IMR-90 (cell line): ENCODE results near the gene CDH2. TPM values are rescaled to one million over a fixed set of nuclear protein-coding genes. Genes with fewer than 3 reads are reported as not detected.

ENCODE experiments used
- ATAC-seq: fragments of 200-7000 bp; cut with Tn5 transposase; 2 replicates; pipeline ENCODE4 v1.9.1; 2020; ENCODE audit warnings: low read depth, mild to moderate bottlenecking, moderate library complexity
- BruUV-seq: library from RNA; stranded (reverse); fragments of 400-500 nt; replicated peaks from 2 replicates; lab custom pipeline; 2021; lab: Mats Ljungman, UMichigan
- CTCF ChIA-PET: fragments of 300-600 bp; formaldehyde crosslinking; extraction: SDS; loops from one replicate; lab custom pipeline; 2021; ENCODE audit warnings: antibody characterized with exemption; lab: Yijun Ruan, JAX
- POLR2A ChIA-PET: fragments of 300-600 bp; sonication (Branson Sonifier 250); formaldehyde crosslinking; loops from one replicate; lab custom pipeline; 2022; ENCODE audit warnings: antibody characterized with exemption; ENCODE audit not compliant: unreplicated experiment; lab: Charles Lee
- DNase-seq: peaks from one replicate; pipeline ENCODE4 v3.0.0; 2013
- H2AFZ ChIP-seq: replicated peaks from 2 replicates; pipeline ENCODE3; 2013; ENCODE audit warnings: low read length, mild to moderate bottlenecking; ENCODE audit not compliant: poor library complexity
- H2AK5ac ChIP-seq: 2 replicates; pipeline ENCODE4 v1.6.1; 2013; ENCODE audit warnings: low read depth, low read length, inconsistent platforms
- H2AK9ac ChIP-seq: replicated peaks from 2 replicates; pipeline ENCODE3; 2013; ENCODE audit warnings: mild to moderate bottlenecking, low read depth, low read length, moderate library complexity; ENCODE audit not compliant: poor library complexity
- H2BK120ac ChIP-seq: 2 replicates; pipeline ENCODE4 v1.6.1; 2013; ENCODE audit warnings: low read depth, low read length, inconsistent platforms
- H2BK15ac ChIP-seq: 3 replicates; pipeline ENCODE4 v1.6.1; 2013; ENCODE audit warnings: low read depth, low read length, inconsistent platforms
- H2BK20ac ChIP-seq: 2 replicates; pipeline ENCODE4 v1.6.1; 2013; ENCODE audit warnings: low read depth, mild to moderate bottlenecking, inconsistent platforms, low read length, moderate library complexity
- H2BK5ac ChIP-seq: 2 replicates; pipeline ENCODE4 v1.6.1; 2013; ENCODE audit warnings: mild to moderate bottlenecking, low read depth, low read length, inconsistent platforms; ENCODE audit not compliant: poor library complexity, severe bottlenecking
- H3K14ac ChIP-seq: replicated peaks from 2 replicates; pipeline ENCODE4 v1.6.1; 2013; ENCODE audit warnings: low read depth, low read length, inconsistent platforms
- H3K18ac ChIP-seq: 2 replicates; pipeline ENCODE4 v1.6.1; 2013; ENCODE audit warnings: low read depth, low read length, control low read depth
- H3K23ac ChIP-seq: 2 replicates; pipeline ENCODE4 v1.6.1; 2013; ENCODE audit warnings: low read depth, low read length, inconsistent platforms
- H3K27ac ChIP-seq: 2 replicates; pipeline ENCODE4 v1.5.1; 2013; ENCODE audit warnings: mild to moderate bottlenecking, control low read depth, low read length; ENCODE audit not compliant: insufficient read depth
- H3K27me3 ChIP-seq: 2 replicates; pipeline ENCODE4 v1.6.1; 2013; ENCODE audit warnings: low read length; ENCODE audit not compliant: control insufficient read depth, insufficient read depth
- H3K36me3 ChIP-seq: 2 replicates; pipeline ENCODE4 v1.6.1; 2013; ENCODE audit warnings: low read length, mixed read lengths; ENCODE audit not compliant: control insufficient read depth, insufficient read depth
- H3K4ac ChIP-seq: 2 replicates; pipeline ENCODE4 v1.6.1; 2013; ENCODE audit warnings: low read depth, low read length, inconsistent platforms
- H3K4me1 ChIP-seq: 2 replicates; pipeline ENCODE4 v1.6.1; 2013; ENCODE audit warnings: low read length, mixed read lengths; ENCODE audit not compliant: control insufficient read depth, insufficient read depth
- H3K4me2 ChIP-seq: 2 replicates; pipeline ENCODE4 v1.6.1; 2013; ENCODE audit warnings: low read depth, mild to moderate bottlenecking, control low read depth, low read length, moderate library complexity
- H3K4me3 ChIP-seq: 2 replicates; pipeline ENCODE4 v1.5.1; 2013; ENCODE audit warnings: low read depth, mild to moderate bottlenecking, control low read depth, low read length, moderate library complexity; ENCODE audit not compliant: insufficient read depth
- H3K56ac ChIP-seq: 2 replicates; pipeline ENCODE4 v1.6.1; 2013; ENCODE audit warnings: low read length, inconsistent platforms; ENCODE audit not compliant: insufficient read depth; ENCODE audit errors: extremely low read depth
- H3K79me1 ChIP-seq, 2 experiments: 2 replicates each; pipeline ENCODE4 v1.6.1; 2013; ENCODE audit warnings: low read length in 2 of 2, inconsistent platforms in 1 of 2, low read depth in 1 of 2
- H3K9ac ChIP-seq: 2 replicates; pipeline ENCODE4 v1.6.1; 2013; ENCODE audit warnings: low read depth, low read length, control low read depth
- H3K9me1 ChIP-seq: 2 replicates; pipeline ENCODE4 v1.6.1; 2013; ENCODE audit warnings: low read length, inconsistent platforms; ENCODE audit not compliant: insufficient read depth
- H3K9me3 ChIP-seq: 2 replicates; pipeline ENCODE4 v1.6.1; 2013; ENCODE audit warnings: low read length; ENCODE audit not compliant: control insufficient read depth, insufficient read depth
- H4K20me1 ChIP-seq: 2 replicates; pipeline ENCODE4 v1.6.1; 2013; ENCODE audit warnings: low read length, inconsistent platforms; ENCODE audit not compliant: insufficient read depth
- H4K5ac ChIP-seq: 2 replicates; pipeline ENCODE4 v1.6.1; 2013; ENCODE audit warnings: mild to moderate bottlenecking, low read depth, low read length, control low read depth
- H4K8ac ChIP-seq, 2 experiments: 2 replicates each; pipeline ENCODE4 v1.6.1; 2013; ENCODE audit warnings: low read depth in 2 of 2, low read length in 2 of 2, control low read depth in 1 of 2, inconsistent platforms in 1 of 2
- H4K91ac ChIP-seq: 2 replicates; pipeline ENCODE4 v1.6.1; 2013; ENCODE audit warnings: low read depth, low read length, inconsistent platforms; ENCODE audit not compliant: insufficient read depth
- BHLHE40 ChIP-seq: fragments of 150-350 bp; IDR thresholded peaks from 2 replicates; pipeline ENCODE4 v1.6.1; 2016; ENCODE audit warnings: mild to moderate bottlenecking, low read depth, low read length
- CEBPB ChIP-seq: IDR thresholded peaks from 2 replicates; pipeline ENCODE4 v1.6.1; 2012; ENCODE audit warnings: low read depth, low read length, improper control_type of control experiment
- CHD1 ChIP-seq: IDR thresholded peaks from 2 replicates; pipeline ENCODE4 v1.6.1; 2012; ENCODE audit warnings: low read depth, low read length, improper control_type of control experiment
- CTCF ChIP-seq: conservative IDR thresholded peaks from 2 replicates; pipeline ENCODE4 v1.5.1; 2012; ENCODE audit warnings: mild to moderate bottlenecking, low read depth, low read length, improper control_type of control experiment
- ELK1 ChIP-seq: fragments of 150-350 bp; IDR thresholded peaks from 2 replicates; pipeline ENCODE4 v1.6.1; 2016; ENCODE audit warnings: low read depth, mild to moderate bottlenecking, low read length, moderate library complexity, borderline replicate concordance
- FOS ChIP-seq: fragments of 150-350 bp; IDR thresholded peaks from 2 replicates; pipeline ENCODE4 v1.6.1; 2016; ENCODE audit warnings: low read depth, low read length
- MAFK ChIP-seq: IDR thresholded peaks from 2 replicates; pipeline ENCODE4 v1.6.1; 2012; ENCODE audit warnings: low read depth, low read length, improper control_type of control experiment
- MAZ ChIP-seq: IDR thresholded peaks from 2 replicates; pipeline ENCODE4 v1.6.1; 2012; ENCODE audit warnings: low read depth, mild to moderate bottlenecking, low read length, improper control_type of control experiment, moderate library complexity, borderline replicate concordance
- MXI1 ChIP-seq: IDR thresholded peaks from 2 replicates; pipeline ENCODE4 v1.6.1; 2012; ENCODE audit warnings: low read depth, mild to moderate bottlenecking, low read length, moderate library complexity, borderline replicate concordance
- NFE2L2 ChIP-seq: fragments of 150-350 bp; IDR thresholded peaks from 2 replicates; pipeline ENCODE4 v1.6.1; 2016; ENCODE audit warnings: low read depth, mild to moderate bottlenecking, low read length
- POLR2A ChIP-seq: IDR thresholded peaks from 2 replicates; pipeline ENCODE4 v1.6.1; 2012; ENCODE audit warnings: mild to moderate bottlenecking, low read depth, low read length
- RAD21 ChIP-seq: IDR thresholded peaks from 2 replicates; pipeline ENCODE4 v1.6.1; 2012; ENCODE audit warnings: low read length, improper control_type of control experiment
- RCOR1 ChIP-seq: IDR thresholded peaks from 2 replicates; pipeline ENCODE4 v1.6.1; 2012; ENCODE audit warnings: mild to moderate bottlenecking, low read length, improper control_type of control experiment; ENCODE audit not compliant: insufficient replicate concordance
- RFX5 ChIP-seq: IDR thresholded peaks from 2 replicates; pipeline ENCODE4 v1.8.0; 2012; ENCODE audit warnings: low read depth, mild to moderate bottlenecking, low read length, moderate library complexity
- SMC3 ChIP-seq: fragments of 150-350 bp; IDR thresholded peaks from 2 replicates; pipeline ENCODE4 v1.6.1; 2016; ENCODE audit warnings: low read depth, mild to moderate bottlenecking, antibody characterized with exemption, low read length, moderate library complexity
- USF2 ChIP-seq: fragments of 150-350 bp; IDR thresholded peaks from 2 replicates; pipeline ENCODE4 v1.6.1; 2017; ENCODE audit warnings: mild to moderate bottlenecking, antibody characterized with exemption, low read length, low read depth
- WGBS, 2 experiments: methylation state at CpG; one replicate each; pipeline versions ENCODE4 v1.1.5 to v1.1.7; 2013; ENCODE audit warnings: missing lambda C conversion rate in 2 of 2; ENCODE audit not compliant: insufficient read length in 1 of 2; ENCODE audit errors: extremely low coverage in 2 of 2; 5-methylcytosine and 5-hydroxymethylcytosine counted together
- dilution Hi-C: fragments of 300-500 bp; cut with HindIII; formaldehyde crosslinking; loops from one replicate; pipeline ENCODE4 v1.14.3; 2018; ENCODE audit warnings: low sequenced_read_pairs; ENCODE audit not compliant: unreplicated experiment
- in situ Hi-C: fragments of 300-500 bp; cut with MboI; formaldehyde crosslinking; loops from 3 replicates; pipeline ENCODE4 v1.14.3; 2019; ENCODE audit warnings: low sequenced_read_pairs, inconsistent platforms, mixed read lengths
- intact Hi-C: fragments of 100-400 bp; cut with micrococcal nuclease; formaldehyde crosslinking; loops from 2 replicates; pipeline ENCODE4 v1.10.0; 2022
- polyA plus RNA-seq, 3 experiments: library from polyadenylated mRNA; depleted of rRNA; stranded (reverse); fragments of >200 nt; gene quantifications; 2 replicates each; pipeline ENCODE4 v1.2.3, GENCODE V29; 2012; ENCODE audit warnings: low replicate concordance in 1 of 3
- total RNA-seq: library from RNA; depleted of rRNA; stranded (reverse); fragments of >200 nt; gene quantifications from 2 replicates; pipeline ENCODE4 v1.2.3, GENCODE V29; 2012

CDH2 gene
- total and polyA plus RNA-seq, 2 of the 4 experiments (the other 2 are of a cell fraction), result 55.6 to 111 TPM

DNA sequence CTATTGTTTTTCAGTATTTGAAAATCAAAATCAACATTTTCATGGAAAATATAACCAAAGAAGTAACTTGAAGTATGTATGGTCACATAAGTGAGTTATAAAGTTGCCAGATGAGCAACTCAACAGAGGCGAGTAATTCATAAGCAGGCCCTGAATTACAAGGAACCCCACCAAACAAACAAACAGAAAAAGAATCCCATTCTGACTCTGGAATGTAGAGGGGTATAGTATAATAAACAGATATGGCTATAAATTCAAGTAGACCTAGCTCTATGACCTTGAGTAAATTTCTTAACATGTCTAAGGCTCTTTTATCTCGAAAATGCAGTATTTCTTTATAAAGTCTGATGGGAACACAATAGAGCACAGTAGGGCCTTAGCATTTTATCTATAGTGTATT is 4.7 kb upstream of the CDH2 start:
- no peaks in the 10 kb centered on the region for H3K27me3 ChIP-seq
- no CpG with 5 or more reads among the region's 2 CpGs for WGBS, 2 experiments
- no peaks in the 10 kb centered on the region for H4K20me1 ChIP-seq
- H3K36me3 ChIP-seq, result no peaks in the 10 kb centered on the region
- H4K8ac ChIP-seq, result no peak overlapping the region
- in situ Hi-C loops (loop anchor here (10.0 kb wide), 2 partner anchors 167 to 497 kb away; no protein-coding TSS in a partner anchor), intact Hi-C loops (no loop called here), dilution Hi-C loops (no loop called here)
- H2BK20ac ChIP-seq, result no peak overlapping the region
- H4K5ac ChIP-seq, result no peak overlapping the region
- ChIA-PET CTCF (no interaction called here), POLR2A (no interaction called here)
- no peak overlapping the region for H2BK120ac ChIP-seq
- H2AFZ ChIP-seq, result no peak overlapping the region
- H3K23ac ChIP-seq, result no peak overlapping the region
- TF ChIP-seq POLR2A (no peak), RFX5 (no peak), USF2 (no peak), ELK1 (no peak), RCOR1 (no peak), BHLHE40 (no peak), MAFK (no peak), RAD21 (no peak), NFE2L2 (no peak), CHD1 (no peak), MXI1 (no peak), MAZ (no peak), CTCF (no peak), SMC3 (no peak), FOS (no peak), CEBPB (no peak)
- H3K4me3 ChIP-seq, result no peak overlapping the region
- H3K4me1 ChIP-seq, result peaks cover 2% of the 10 kb centered on the region
- H3K56ac ChIP-seq, result no peak overlapping the region
- H3K14ac ChIP-seq, result no peak overlapping the region
- BruUV-seq, result no TSS peak
- H3K27ac ChIP-seq, result no peak overlapping the region
- H3K18ac ChIP-seq, result no peak overlapping the region
- H4K91ac ChIP-seq, result no peak overlapping the region
- H2AK5ac ChIP-seq, result no peak overlapping the region
- H2BK5ac ChIP-seq, result no peak overlapping the region
- H3K9me1 ChIP-seq, result peaks cover 6% of the 10 kb centered on the region; the same call in 1 of the 2 replicates
- H3K4me2 ChIP-seq, result no peak overlapping the region
- DNase-seq, result no peak
- no peaks in the 10 kb centered on the region; a peak in 1 of 4 replicates for H3K79me1 ChIP-seq
- H2BK15ac ChIP-seq, result no peak overlapping the region
- no peaks in the 10 kb centered on the region for H3K9me3 ChIP-seq
- no peak for ATAC-seq
- no peak overlapping the region for H2AK9ac ChIP-seq
- no peak overlapping the region for H3K9ac ChIP-seq
- no peak overlapping the region for H3K4ac ChIP-seq
